HG03039 (cell line): Measurements from ENCODE around the gene KRT33B.

Source experiments
- ATAC-seq: cut with Tn5 transposase; IDR thresholded peaks from one replicate; pipeline ENCODE4 v1.9.1; 2021; ENCODE audit warnings: mild to moderate bottlenecking, moderate library complexity; ENCODE audit not compliant: unreplicated experiment

Gene KRT33B

DNA sequence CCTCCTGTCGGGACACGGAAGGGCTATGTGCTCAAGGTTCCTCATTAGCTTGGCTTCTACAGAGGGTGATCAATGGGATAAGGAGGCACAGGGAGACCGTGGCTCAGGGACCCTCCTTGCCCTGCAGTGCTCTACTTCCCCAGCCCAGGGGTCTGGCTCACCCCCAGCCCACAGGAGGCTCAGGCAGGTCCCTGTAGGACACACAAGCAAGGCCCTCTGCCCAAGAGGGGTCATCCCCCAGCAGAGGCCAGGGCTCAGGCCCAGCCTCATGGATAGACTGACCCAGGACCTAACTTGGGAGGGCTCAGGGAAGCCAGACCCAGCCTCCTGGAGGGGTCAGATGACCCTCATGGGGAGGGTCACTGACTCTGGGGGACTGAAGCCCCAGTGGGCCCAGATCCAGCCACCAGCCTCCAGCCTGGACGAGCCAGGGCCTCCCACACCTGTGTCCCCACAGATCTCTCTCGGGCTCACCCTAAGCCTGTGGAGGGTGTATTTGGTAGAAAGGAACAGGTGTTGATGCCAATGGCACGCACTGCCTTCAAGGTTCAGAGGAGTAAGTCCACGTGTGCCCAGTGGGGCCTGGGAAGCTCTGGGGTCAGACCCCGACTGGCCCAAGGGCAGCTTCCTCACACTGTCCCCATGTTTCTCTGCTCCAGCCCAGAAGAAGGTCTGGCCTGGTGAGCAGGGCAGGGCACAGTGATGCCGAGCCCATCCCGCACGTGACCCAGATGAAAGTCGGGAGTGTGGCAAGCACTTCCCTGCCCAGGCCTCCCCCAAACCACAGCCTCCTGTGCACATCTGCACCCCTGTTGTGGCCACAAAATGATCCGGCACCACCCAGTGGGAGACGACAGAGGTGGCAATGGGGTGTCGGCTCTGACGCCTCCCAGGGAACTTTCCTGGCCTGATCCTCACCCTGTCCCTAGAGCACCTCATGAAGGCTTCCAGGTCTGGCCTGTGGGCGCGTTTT lies 43.2 kb downstream of the KRT33B start:
- no peak for ATAC-seq

- no peak for ATAC-seq
Measured at GRCh38 chr17:41325611-41326010, 44.0 kb downstream of the KRT33B start.

- no peak for ATAC-seq
Measured at GRCh38 chr17:41325126-41325525, 44.5 kb downstream of the KRT33B start.

DNA sequence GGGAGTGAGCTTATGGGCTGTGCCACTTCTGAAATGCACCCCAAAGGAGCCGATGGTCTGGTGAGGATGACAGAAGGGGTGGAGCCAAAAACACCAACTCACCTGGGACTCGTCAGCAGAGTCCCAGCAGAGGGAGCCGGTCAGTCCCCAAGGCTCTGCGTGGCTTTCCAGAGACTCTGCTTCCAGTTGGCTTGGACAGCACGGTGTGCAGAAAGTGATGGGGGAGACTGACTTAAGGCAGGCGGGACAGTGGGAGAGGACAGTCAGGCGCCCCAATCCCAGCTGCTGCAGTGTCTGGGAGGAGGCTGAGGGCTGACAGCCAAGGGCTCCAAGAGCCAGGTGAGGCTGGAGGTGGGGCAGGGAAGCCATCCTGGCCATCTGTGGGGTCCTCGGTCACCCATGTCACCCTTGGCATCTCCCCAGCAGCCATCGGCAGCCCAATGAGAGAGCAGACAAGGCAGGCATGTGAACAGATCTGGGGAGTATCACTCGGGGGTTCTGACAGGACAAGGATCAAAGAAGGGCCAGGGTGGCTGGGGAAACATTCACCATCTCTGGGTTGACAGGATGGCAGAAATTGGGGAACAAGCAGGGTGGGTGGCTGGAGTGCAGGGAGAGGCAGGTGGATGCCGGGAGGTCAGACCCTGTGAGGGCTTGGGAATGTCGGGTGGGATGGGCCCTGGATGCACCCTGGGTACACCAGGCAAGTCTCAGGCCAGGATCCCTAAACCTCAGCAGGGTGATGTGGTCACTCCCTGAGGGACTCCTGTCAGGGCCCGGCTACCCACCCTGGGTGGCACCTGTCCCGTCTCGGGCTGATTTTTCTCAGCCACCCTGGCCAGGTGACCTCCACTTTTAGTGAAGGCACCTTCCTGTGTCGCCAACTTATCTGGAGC lies 45.2 kb downstream of the KRT33B start:
- ATAC-seq, result no peak

GRCh38 chr17:41322903-41323895 lies 46.4 kb downstream of the KRT33B start:
- ATAC-seq, result no peak

GRCh38 chr17:41322094-41322902 lies 47.3 kb downstream of the KRT33B start:
- no peak for ATAC-seq

DNA sequence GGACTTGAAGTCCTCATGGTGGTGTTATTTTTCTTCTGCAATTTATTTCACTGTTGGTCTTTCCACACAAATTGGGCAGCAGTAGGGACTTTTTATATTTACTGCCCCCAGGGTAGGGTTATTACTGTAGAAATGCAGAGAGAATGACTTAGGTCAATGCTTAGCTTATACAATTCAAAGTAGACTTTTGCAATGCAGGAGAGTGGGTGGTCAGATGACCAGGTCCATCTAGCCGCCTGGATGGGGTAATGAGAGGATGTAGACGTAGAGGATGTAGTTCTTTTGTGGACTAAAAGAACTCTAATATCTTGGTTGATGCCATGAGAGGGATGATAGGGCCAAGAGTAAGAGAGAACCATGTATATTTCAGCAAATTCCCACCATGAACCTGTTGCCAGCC lies 51.4 kb downstream of the KRT33B start:
- no peak for ATAC-seq

GRCh38 chr17:41315814-41316445 lies 53.7 kb downstream of the KRT33B start:
- ATAC-seq, result no peak

- no peak for ATAC-seq
Measured at GRCh38 chr17:41315204-41315794, 54.3 kb downstream of the KRT33B start, which contains the start of gene KRTAP17-1. KRTAP17-1 (minus strand) TSS chr17:41315710; CDS start chr17:41315650, 60 bp downstream.
